Measurements from ENCODE around the gene SHISA9. TPM values are rescaled to one million over a fixed set of nuclear protein-coding genes. Genes with fewer than 3 reads are reported as not detected.

Gene SHISA9
- total and polyA plus RNA-seq, 4 donors: 0.10 to 0.39 (median 0.25) TPM; not detected in 1

DNA sequence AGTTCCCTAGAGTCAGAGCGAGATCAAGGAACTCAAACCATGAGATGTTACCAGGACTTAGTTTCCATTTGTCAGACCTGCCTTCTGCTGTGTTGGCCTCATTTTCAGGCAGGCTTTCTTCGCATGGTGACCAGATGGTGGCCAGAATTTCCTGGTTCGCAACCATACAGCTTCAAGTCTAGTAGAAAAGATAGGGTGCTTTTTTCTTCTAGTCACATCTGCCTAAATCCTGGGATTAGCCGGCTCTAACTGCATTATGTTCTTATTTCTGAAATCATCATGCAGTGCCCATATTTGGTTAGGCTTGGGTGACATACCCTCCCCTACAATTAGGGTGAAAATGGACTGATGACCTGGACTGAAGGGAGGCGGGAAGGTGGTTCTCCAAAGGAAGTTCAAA is 131.5 kb downstream of the SHISA9 start:
- no peak for DNase-seq
- Histone ChIP-seq H3K4me1 (ENCODE audit: control insufficient read depth in 1 of 2, insufficient read depth in 2 of 2, low read length in 2 of 2) (no peaks in the 10 kb centered on the region), H3K4me3 (ENCODE audit: low read length in 2 of 2) (no peak overlapping the region), H3K36me3 (ENCODE audit: control insufficient read depth in 1 of 2, insufficient read depth in 2 of 2, low read length in 1 of 2) (no peaks in the 10 kb centered on the region), H3K9me3 (ENCODE audit: control insufficient read depth, low read length) (peaks cover 8% of the 10 kb centered on the region), H3K27ac (ENCODE audit: low read depth in 1 of 2, low read length in 2 of 2) (no peak overlapping the region), H3K27me3 (ENCODE audit: control insufficient read depth in 1 of 2, insufficient read depth in 2 of 2, low read length in 1 of 2) (no peaks in the 10 kb centered on the region)
- ATAC-seq (ENCODE audit: low FRiP score): no peak
- 86 to 92% methylated on average over 5 of the region's 5 CpGs for WGBS, 2 donors
- intact Hi-C loops (cut with DNase I): no loop called here

DNA sequence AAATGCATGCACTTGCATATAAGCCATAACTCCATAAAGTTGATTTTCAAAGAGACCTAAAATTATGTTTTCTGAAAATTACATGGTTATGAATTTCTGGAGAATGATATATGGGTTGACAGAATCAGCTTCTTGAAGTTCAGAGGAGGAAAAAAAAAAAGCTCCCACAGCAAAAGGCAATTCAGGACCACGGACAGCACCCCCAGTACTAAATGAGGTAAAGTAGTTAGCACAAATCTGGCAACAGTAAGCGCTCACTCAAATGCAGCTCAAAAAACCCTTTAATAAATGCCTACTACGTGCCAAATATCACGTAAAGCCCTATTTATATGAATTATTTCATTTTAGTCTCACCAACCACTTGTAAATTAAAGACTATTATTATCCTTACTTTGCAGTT is 135.2 kb downstream of the SHISA9 start:
- H3K4me3 ChIP-seq (ENCODE audit: low read length in 2 of 2): no peak overlapping the region
- intact Hi-C loops (cut with DNase I): no loop called here
- peak in 1 of 2 donors; percentile 51 for DNase-seq
- H3K27me3 ChIP-seq (ENCODE audit: control insufficient read depth in 1 of 2, insufficient read depth in 2 of 2, low read length in 1 of 2): no peaks in the 10 kb centered on the region
- WGBS, 2 donors: 4% methylated on average over 4 of the region's 4 CpGs
- H3K27ac ChIP-seq (ENCODE audit: low read depth in 1 of 2, low read length in 2 of 2): no peak overlapping the region
- no peak for ATAC-seq (ENCODE audit: low FRiP score)
- no peaks in the 10 kb centered on the region for H3K36me3 ChIP-seq (ENCODE audit: control insufficient read depth in 1 of 2, insufficient read depth in 2 of 2, low read length in 1 of 2)
- H3K9me3 ChIP-seq (ENCODE audit: control insufficient read depth, low read length): peaks cover 6% of the 10 kb centered on the region
- no peaks in the 10 kb centered on the region for H3K4me1 ChIP-seq (ENCODE audit: control insufficient read depth in 1 of 2, insufficient read depth in 2 of 2, low read length in 2 of 2)

DNA sequence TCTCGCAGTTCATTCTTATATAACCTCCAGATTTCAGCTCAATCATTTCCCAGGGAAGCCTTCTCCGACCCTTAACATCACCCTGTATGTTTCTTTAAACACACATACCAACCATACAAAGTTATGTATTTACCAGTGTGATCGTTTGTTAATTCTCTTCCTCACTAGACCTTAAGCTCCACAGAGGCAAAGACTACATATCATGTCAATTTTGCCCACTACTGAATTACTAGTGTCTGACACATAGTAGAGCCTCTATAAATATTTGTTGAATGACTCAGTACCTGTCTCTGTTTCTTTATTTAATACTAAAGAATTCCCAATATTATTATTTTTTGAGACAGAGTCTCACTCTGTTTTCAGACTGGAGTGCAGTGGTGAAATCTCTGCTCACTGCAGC is 137.2 kb downstream of the SHISA9 start:
- H3K9me3 ChIP-seq (ENCODE audit: control insufficient read depth, low read length): peaks cover 13% of the 10 kb centered on the region
- DNase-seq (no peak), ATAC-seq (ENCODE audit: low FRiP score) (no peak)
- no peaks in the 10 kb centered on the region for H3K4me1 ChIP-seq (ENCODE audit: control insufficient read depth in 1 of 2, insufficient read depth in 2 of 2, low read length in 2 of 2)
- H3K36me3 ChIP-seq (ENCODE audit: control insufficient read depth in 1 of 2, insufficient read depth in 2 of 2, low read length in 1 of 2): no peaks in the 10 kb centered on the region
- intact Hi-C loops (cut with DNase I): no loop called here
- no peak overlapping the region for H3K27ac ChIP-seq (ENCODE audit: low read depth in 1 of 2, low read length in 2 of 2)
- 68 to 70% methylated on average over 3 of the region's 3 CpGs for WGBS, 2 donors
- H3K27me3 ChIP-seq (ENCODE audit: control insufficient read depth in 1 of 2, insufficient read depth in 2 of 2, low read length in 1 of 2): no peaks in the 10 kb centered on the region
- no peak overlapping the region for H3K4me3 ChIP-seq (ENCODE audit: low read length in 2 of 2)

DNA sequence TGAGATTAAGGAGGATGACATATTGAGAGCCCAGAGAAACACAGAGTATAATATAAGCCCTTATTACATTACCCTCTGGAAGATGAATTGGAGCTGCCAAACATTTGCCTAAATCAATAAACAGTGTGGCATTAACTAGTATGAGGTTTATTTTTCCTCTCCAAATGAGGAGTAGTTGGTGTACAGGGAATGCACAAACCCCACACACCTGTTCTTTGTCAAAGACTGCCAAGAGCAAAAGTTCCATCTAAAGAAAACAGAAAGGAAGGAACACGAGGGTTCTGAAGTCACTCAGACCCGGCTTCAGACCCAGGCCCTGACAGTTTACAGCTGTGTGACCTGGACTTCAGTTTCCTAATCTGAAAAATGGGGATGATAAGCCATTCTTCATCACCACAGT is 138.1 kb downstream of the SHISA9 start:
- Histone ChIP-seq H3K9me3 (ENCODE audit: control insufficient read depth, low read length) (peaks cover 13% of the 10 kb centered on the region), H3K27ac (ENCODE audit: low read depth in 1 of 2, low read length in 2 of 2) (no peak overlapping the region), H3K27me3 (ENCODE audit: control insufficient read depth in 1 of 2, insufficient read depth in 2 of 2, low read length in 1 of 2) (no peaks in the 10 kb centered on the region), H3K4me3 (ENCODE audit: low read length in 2 of 2) (no peak overlapping the region), H3K36me3 (ENCODE audit: control insufficient read depth in 1 of 2, insufficient read depth in 2 of 2, low read length in 1 of 2) (no peaks in the 10 kb centered on the region), H3K4me1 (ENCODE audit: control insufficient read depth in 1 of 2, insufficient read depth in 2 of 2, low read length in 2 of 2) (no peaks in the 10 kb centered on the region)
- intact Hi-C loops (cut with DNase I): no loop called here
- no peak for DNase-seq
- ATAC-seq (ENCODE audit: low FRiP score): no peak
- 25 to 35% methylated on average over 2 of the region's 2 CpGs for WGBS, 2 donors

DNA sequence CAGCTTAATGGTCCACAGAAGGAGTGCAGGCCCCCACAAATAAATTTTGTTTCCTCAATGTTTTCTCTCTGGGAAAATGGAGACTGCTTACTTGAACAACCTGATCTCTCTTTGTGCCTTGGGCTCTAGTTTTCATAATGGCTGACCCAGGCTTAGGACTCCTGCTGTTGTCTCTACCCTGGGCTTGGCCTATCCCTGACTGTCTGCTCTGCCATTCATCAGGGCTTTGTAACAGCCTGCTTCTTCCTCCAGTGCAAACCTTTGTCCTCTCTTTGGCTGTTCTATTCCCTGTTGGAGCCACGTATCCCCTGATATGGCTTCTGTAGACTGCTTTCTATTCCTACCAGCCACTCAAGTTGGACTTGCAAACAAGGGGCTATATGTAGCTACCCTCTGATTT is 139.8 kb downstream of the SHISA9 start:
- Histone ChIP-seq H3K36me3 (ENCODE audit: control insufficient read depth in 1 of 2, insufficient read depth in 2 of 2, low read length in 1 of 2) (no peaks in the 10 kb centered on the region), H3K9me3 (ENCODE audit: control insufficient read depth, low read length) (peaks cover 11% of the 10 kb centered on the region), H3K27me3 (ENCODE audit: control insufficient read depth in 1 of 2, insufficient read depth in 2 of 2, low read length in 1 of 2) (no peaks in the 10 kb centered on the region), H3K27ac (ENCODE audit: low read depth in 1 of 2, low read length in 2 of 2) (no peak overlapping the region), H3K4me1 (ENCODE audit: control insufficient read depth in 1 of 2, insufficient read depth in 2 of 2, low read length in 2 of 2) (no peaks in the 10 kb centered on the region), H3K4me3 (ENCODE audit: low read length in 2 of 2) (no peak overlapping the region)
- intact Hi-C loops (cut with DNase I): no loop called here
- 36 to 58% methylated on average over 1 of the region's 1 CpG for WGBS, 2 donors
- no peak for DNase-seq
- ATAC-seq (ENCODE audit: low FRiP score): no peak

DNA sequence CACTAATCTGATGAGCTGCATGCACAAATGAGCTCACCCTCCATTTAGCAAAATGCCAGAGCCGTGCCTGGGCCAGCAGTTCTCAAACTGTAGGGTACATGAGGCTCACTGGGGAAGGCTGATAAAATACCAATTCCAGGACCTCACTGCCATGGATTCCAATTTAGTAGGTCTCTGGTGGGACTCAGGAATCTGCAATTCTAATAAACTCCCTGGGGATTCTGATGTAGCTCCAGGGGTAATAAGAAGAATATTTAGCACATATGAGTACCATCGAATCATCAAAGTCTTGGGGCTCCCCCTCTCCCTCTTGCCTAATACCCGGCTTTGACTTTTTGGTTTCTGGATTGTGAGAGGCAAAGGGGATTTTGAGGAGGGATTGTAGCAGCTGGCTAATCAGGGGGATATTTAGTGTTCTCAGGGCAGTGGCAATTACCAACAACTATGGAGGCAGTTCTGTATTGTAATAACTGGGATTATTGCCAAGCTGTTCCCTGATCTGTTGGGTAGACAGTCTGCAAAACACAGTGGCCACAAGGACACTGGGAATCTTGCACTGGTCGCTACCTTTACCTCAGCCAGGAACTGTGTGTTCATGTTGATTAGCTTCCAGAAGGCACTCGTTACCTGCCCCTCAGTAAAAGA is 140.4 kb downstream of the SHISA9 start:
- no peak overlapping the region for H3K4me3 ChIP-seq (ENCODE audit: low read length in 2 of 2)
- no peaks in the 10 kb centered on the region for H3K4me1 ChIP-seq (ENCODE audit: control insufficient read depth in 1 of 2, insufficient read depth in 2 of 2, low read length in 2 of 2)
- DNase-seq: no peak
- no peaks in the 10 kb centered on the region for H3K36me3 ChIP-seq (ENCODE audit: control insufficient read depth in 1 of 2, insufficient read depth in 2 of 2, low read length in 1 of 2)
- H3K27me3 ChIP-seq (ENCODE audit: control insufficient read depth in 1 of 2, insufficient read depth in 2 of 2, low read length in 1 of 2): no peaks in the 10 kb centered on the region
- H3K9me3 ChIP-seq (ENCODE audit: control insufficient read depth, low read length): peaks cover 11% of the 10 kb centered on the region
- ATAC-seq (ENCODE audit: low FRiP score): no peak
- WGBS, 2 donors: 62 to 70% methylated on average over 5 of the region's 5 CpGs
- H3K27ac ChIP-seq (ENCODE audit: low read depth in 1 of 2, low read length in 2 of 2): no peak overlapping the region
- intact Hi-C loops (cut with DNase I): no loop called here

DNA sequence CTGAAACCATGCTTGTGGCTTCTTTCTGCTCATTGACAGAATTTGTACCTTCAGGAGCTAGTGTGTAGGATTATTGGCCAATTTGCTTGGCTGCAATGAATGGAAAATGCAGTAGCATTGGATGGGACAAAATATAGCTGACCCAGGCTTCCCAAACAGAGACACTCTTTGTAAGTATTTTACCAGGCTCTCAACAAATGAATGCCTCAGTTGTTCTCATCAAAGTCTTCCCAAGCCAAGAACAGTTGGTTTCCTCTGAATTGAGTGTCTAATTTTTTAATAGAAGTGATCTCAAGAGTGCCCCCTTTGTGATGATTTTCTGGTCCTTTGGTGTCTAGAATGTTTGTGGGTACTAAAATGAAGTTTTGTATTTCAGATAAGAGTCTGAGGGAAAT is 140.9 kb downstream of the SHISA9 start:
- no peaks in the 10 kb centered on the region for H3K36me3 ChIP-seq (ENCODE audit: control insufficient read depth in 1 of 2, insufficient read depth in 2 of 2, low read length in 1 of 2)
- no peak overlapping the region for H3K27ac ChIP-seq (ENCODE audit: low read depth in 1 of 2, low read length in 2 of 2)
- intact Hi-C loops (cut with DNase I): no loop called here

DNA sequence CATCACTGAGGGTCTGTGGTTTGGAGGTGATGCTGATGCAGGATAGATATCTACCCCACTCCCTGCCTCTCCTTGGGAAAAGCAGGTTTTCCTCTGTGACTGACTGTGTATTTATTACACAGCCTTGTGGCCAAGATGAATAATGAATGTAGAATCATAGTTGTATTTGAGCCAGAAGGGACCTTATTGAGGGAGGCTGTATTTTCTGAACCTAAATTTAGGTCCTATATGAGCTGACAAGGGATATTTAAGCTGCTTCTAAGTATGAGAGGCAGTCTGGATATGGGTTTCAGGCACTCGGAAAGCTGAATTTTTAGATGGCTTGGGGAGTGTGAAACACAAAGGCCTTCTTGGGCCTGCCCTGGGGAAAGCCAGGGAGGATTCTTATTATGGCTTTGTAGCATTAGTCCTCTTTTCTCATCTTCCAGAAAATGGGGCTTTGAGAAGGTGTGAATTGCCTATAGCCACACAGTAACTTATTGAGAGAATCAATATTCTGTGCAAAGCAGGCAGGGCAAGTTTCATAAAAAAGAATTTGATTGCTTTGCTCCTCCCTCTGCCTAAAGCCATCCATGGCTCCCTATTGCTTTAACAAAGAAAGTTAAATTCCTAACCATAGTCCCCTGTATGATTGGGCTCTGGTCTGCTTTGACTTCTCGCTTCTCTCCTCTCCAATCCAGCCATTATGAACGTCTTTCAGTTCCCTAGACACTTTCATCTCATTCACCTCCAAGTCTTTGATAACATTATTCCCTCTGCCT is 144.8 kb downstream of the SHISA9 start:
- Histone ChIP-seq H3K27me3 (ENCODE audit: control insufficient read depth in 1 of 2, insufficient read depth in 2 of 2, low read length in 1 of 2) (no peaks in the 10 kb centered on the region), H3K9me3 (ENCODE audit: control insufficient read depth, low read length) (peaks cover 12% of the 10 kb centered on the region), H3K36me3 (ENCODE audit: control insufficient read depth in 1 of 2, insufficient read depth in 2 of 2, low read length in 1 of 2) (no peaks in the 10 kb centered on the region), H3K4me1 (ENCODE audit: control insufficient read depth in 1 of 2, insufficient read depth in 2 of 2, low read length in 2 of 2) (no peaks in the 10 kb centered on the region), H3K27ac (ENCODE audit: low read depth in 1 of 2, low read length in 2 of 2) (no peak overlapping the region), H3K4me3 (ENCODE audit: low read length in 2 of 2) (no peak overlapping the region)
- intact Hi-C loops (cut with DNase I): no loop called here
- ATAC-seq (ENCODE audit: low FRiP score) (no peak), DNase-seq (no peak)
- WGBS, 2 donors: 51 to 61% methylated on average over 3 of the region's 3 CpGs

More for the DNA sequence above, 140.9 kb downstream of the SHISA9 start:
- Histone ChIP-seq H3K9me3 (ENCODE audit: control insufficient read depth, low read length) (peaks cover 10% of the 10 kb centered on the region), H3K4me3 (ENCODE audit: low read length in 2 of 2) (no peak overlapping the region), H3K4me1 (ENCODE audit: control insufficient read depth in 1 of 2, insufficient read depth in 2 of 2, low read length in 2 of 2) (no peaks in the 10 kb centered on the region), H3K27me3 (ENCODE audit: control insufficient read depth in 1 of 2, insufficient read depth in 2 of 2, low read length in 1 of 2) (no peaks in the 10 kb centered on the region)
- ATAC-seq (ENCODE audit: low FRiP score) (no peak), DNase-seq (no peak)

DNA sequence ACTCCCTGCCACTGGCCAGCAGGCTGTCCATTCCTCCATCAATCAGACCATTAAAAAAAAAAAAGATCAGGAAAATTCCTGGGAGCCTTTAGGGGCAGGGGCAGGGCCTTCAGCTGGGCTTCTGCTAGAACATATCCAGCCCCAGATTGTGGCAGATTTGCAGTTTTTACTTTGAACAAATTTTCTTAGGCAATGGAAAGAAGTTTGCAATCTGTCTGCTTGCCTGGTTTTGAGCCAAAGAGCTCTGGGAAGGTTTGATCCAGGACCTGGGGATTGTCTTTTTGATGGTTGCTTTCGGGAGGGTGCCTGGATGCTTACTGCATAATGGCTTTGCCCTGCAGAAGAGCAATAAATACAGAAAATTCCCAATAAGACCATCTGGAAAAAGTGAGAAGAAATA is 145.9 kb downstream of the SHISA9 start:
- ATAC-seq (ENCODE audit: low FRiP score) (no peak), DNase-seq (no peak)
- Histone ChIP-seq H3K4me1 (ENCODE audit: control insufficient read depth in 1 of 2, insufficient read depth in 2 of 2, low read length in 2 of 2) (no peaks in the 10 kb centered on the region), H3K9me3 (ENCODE audit: control insufficient read depth, low read length) (peaks cover 10% of the 10 kb centered on the region), H3K36me3 (ENCODE audit: control insufficient read depth in 1 of 2, insufficient read depth in 2 of 2, low read length in 1 of 2) (no peaks in the 10 kb centered on the region), H3K27me3 (ENCODE audit: control insufficient read depth in 1 of 2, insufficient read depth in 2 of 2, low read length in 1 of 2) (no peaks in the 10 kb centered on the region), H3K4me3 (ENCODE audit: low read length in 2 of 2) (no peak overlapping the region), H3K27ac (ENCODE audit: low read depth in 1 of 2, low read length in 2 of 2) (no peak overlapping the region)
- intact Hi-C loops (cut with DNase I): no loop called here
- WGBS, 2 donors: 49 to 63% methylated on average over 1 of the region's 1 CpG

All from aorta (tissue), 5 donors.